Measurements from ENCODE around the gene ISLR2.

DNA sequence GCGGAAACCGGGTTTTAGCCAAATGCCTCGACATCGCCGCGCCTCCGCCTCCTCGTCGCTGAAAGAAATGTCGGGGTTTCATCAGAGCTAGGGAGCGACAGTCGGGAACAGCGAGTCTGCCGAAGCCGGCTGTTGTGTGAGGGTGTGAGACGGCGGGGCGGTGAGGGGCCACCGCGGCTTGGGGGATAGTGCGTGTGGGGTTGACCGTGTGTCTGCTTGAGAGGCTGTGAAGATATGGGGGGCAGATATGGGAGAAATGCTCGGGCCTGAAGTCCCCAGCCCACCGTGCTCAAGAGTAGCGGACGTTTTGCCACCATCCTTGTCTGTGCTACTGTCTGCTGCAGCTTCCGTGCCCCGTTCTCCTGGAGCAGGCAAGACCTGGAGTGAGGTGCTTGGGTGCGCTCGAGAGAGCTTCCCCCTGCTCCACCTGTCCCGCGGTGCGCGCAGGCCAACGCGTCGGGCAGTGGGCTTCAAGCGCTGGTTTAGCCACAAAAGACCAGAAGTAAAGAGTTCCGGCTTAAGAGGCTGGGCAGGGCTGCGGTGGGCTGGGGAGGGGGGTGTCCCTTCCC is 716 bp upstream of the ISLR2 start:
- TF ChIP-seq, protein P1, sequence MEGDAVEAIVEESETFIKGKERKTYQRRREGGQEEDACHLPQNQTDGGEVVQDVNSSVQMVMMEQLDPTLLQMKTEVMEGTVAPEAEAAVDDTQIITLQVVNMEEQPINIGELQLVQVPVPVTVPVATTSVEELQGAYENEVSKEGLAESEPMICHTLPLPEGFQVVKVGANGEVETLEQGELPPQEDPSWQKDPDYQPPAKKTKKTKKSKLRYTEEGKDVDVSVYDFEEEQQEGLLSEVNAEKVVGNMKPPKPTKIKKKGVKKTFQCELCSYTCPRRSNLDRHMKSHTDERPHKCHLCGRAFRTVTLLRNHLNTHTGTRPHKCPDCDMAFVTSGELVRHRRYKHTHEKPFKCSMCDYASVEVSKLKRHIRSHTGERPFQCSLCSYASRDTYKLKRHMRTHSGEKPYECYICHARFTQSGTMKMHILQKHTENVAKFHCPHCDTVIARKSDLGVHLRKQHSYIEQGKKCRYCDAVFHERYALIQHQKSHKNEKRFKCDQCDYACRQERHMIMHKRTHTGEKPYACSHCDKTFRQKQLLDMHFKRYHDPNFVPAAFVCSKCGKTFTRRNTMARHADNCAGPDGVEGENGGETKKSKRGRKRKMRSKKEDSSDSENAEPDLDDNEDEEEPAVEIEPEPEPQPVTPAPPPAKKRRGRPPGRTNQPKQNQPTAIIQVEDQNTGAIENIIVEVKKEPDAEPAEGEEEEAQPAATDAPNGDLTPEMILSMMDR (IDR thresholded peaks at IDR 0.05; ENCODE audit: low read depth, low read length) = no peak
- no peak for TF ChIP-seq MYC (IDR thresholded peaks at IDR 0.05; ENCODE audit: low read depth, low read length)

Data from NB4 (cell line).